Endothelial cell (in vitro differentiated cells): ENCODE results near the gene CTNND2. TPM values are rescaled to one million over a fixed set of nuclear protein-coding genes. Genes with fewer than 3 reads are reported as not detected.

Experiments
- DNase-seq: peaks from one replicate; pipeline ENCODE4 v3.0.0; 2021; ENCODE audit warnings: low spot score
- H3K27ac Mint-ChIP-seq: one replicate; pipeline ENCODE4 v1.8.0; 2021; ENCODE audit warnings: mixed read lengths, inconsistent platforms; ENCODE audit not compliant: unreplicated experiment
- H3K27me3 Mint-ChIP-seq: one replicate; pipeline ENCODE4 v1.8.0; 2021; ENCODE audit warnings: mild to moderate bottlenecking, moderate library complexity, mixed read lengths, inconsistent platforms; ENCODE audit not compliant: unreplicated experiment
- H3K36me3 Mint-ChIP-seq: one replicate; pipeline ENCODE4 v1.8.0; 2021; ENCODE audit warnings: mild to moderate bottlenecking, low read depth, mixed read lengths, inconsistent platforms; ENCODE audit not compliant: unreplicated experiment
- H3K4me1 Mint-ChIP-seq: one replicate; pipeline ENCODE4 v1.8.0; 2021; ENCODE audit warnings: mild to moderate bottlenecking, mixed read lengths, inconsistent platforms; ENCODE audit not compliant: unreplicated experiment
- H3K4me3 Mint-ChIP-seq: one replicate; pipeline ENCODE4 v1.8.0; 2021; ENCODE audit warnings: mild to moderate bottlenecking, mixed read lengths, inconsistent platforms; ENCODE audit not compliant: unreplicated experiment
- H3K9me3 Mint-ChIP-seq: one replicate; pipeline ENCODE4 v1.8.0; 2021; ENCODE audit warnings: mixed read lengths, inconsistent platforms; ENCODE audit not compliant: unreplicated experiment
- CTCF ChIP-seq: fragments of 200-600 bp; sonication (generic); IDR thresholded peaks from one replicate; pipeline ENCODE4 v1.5.0; 2021; ENCODE audit warnings: antibody characterized with exemption; ENCODE audit not compliant: unreplicated experiment
- total RNA-seq: library from RNA; stranded (reverse); fragmentation: NEBNext Ultra II Directional; extraction: Animal tissue kit (Norgen Biotek cat#: 25700); gene quantifications from one replicate; pipeline ENCODE4 v1.2.1, GENCODE V29; 2021; ENCODE audit not compliant: unreplicated experiment

The CTNND2 gene
- total RNA-seq, 1 donor from 2014 or later, result 3.6 TPM

- H3K9me3 Mint-ChIP-seq, result no peaks in the 10 kb centered on the region
- no peak overlapping the region for H3K4me3 Mint-ChIP-seq
- no peak for DNase-seq
- H3K36me3 Mint-ChIP-seq, result no peaks in the 10 kb centered on the region
- no peaks in the 10 kb centered on the region for H3K27me3 Mint-ChIP-seq
- no peak overlapping the region for H3K27ac Mint-ChIP-seq
- TF ChIP-seq CTCF, result no peak
- no peaks in the 10 kb centered on the region for H3K4me1 Mint-ChIP-seq
Measured at GRCh38 chr5:11809407-11809806, 94.8 kb downstream of the CTNND2 start.

DNA sequence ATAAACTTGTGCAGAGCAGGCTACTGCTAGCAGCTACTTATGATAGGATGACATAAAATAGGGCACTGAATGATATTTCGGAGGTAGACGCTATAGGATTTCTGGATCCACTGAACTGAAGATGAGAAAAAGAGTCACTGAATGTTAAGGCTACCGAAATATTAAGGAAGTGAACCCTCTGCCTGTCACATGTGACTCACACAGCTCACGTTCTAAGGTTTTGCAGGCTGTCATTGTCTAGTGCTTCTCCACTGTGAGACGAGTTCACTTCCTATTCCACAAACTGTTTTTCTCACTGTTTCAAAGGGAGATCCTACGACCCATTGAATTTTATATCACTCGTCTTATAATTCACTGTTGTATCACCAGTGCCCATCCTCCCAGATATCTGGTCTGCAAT, 100.8 kb downstream of the CTNND2 start:
- no peak for TF ChIP-seq CTCF
- no peaks in the 10 kb centered on the region for H3K36me3 Mint-ChIP-seq

DNA sequence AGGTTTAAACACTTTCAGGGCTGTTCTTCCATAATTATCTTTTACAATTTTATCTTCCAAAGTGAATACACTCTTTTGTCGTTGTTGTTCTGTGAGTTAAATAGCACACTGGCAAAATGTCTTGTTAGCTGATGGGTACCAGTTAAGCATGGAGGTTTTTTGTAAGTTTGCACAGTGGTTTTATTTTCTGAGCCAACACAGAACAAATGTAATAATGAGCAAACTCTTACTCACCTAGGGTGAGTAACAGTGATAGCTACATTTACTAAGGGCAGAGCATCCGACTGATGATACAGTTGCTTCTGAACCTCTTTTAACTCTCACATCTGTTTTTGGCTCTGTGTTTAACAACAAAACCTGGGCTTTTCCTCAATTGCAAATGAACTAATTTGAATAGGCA, 103.2 kb downstream of the CTNND2 start:
- Mint-ChIP-seq H3K27ac (no peak overlapping the region), H3K4me1 (no peaks in the 10 kb centered on the region), H3K27me3 (no peaks in the 10 kb centered on the region), H3K4me3 (no peak overlapping the region), H3K36me3 (no peaks in the 10 kb centered on the region), H3K9me3 (no peaks in the 10 kb centered on the region)
- no peak for DNase-seq
- no peak for TF ChIP-seq CTCF

More for the DNA sequence above, 100.8 kb downstream of the CTNND2 start:
- no peaks in the 10 kb centered on the region for H3K9me3 Mint-ChIP-seq
- no peak for DNase-seq
- H3K4me1 Mint-ChIP-seq, result no peaks in the 10 kb centered on the region
- H3K27me3 Mint-ChIP-seq, result no peaks in the 10 kb centered on the region
- H3K27ac Mint-ChIP-seq, result no peak overlapping the region
- no peak overlapping the region for H3K4me3 Mint-ChIP-seq

DNA sequence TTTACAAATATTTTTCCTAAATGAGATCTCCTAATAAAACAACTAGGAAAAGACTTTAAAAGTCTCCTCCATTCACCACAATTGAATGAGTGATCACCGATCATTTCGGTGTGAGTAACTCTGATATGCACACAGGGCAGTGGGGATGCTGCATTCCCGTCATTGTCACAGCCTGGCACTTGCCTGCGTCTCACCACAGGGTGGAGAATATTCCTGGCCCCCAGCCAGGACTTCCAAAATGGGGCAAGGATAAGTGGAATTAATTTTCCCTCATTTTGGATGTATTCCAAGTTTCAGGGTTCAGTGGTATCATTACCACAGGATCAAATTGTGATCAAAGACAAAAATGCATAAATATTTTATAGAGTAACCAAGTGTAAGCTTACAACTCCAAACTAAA, 107.1 kb downstream of the CTNND2 start:
- Mint-ChIP-seq H3K4me3 (no peak overlapping the region), H3K27me3 (no peaks in the 10 kb centered on the region), H3K36me3 (no peaks in the 10 kb centered on the region), H3K4me1 (peaks cover 4% of the 10 kb centered on the region), H3K27ac (no peak overlapping the region), H3K9me3 (no peaks in the 10 kb centered on the region)
- DNase-seq, result no peak
- no peak for TF ChIP-seq CTCF

DNA sequence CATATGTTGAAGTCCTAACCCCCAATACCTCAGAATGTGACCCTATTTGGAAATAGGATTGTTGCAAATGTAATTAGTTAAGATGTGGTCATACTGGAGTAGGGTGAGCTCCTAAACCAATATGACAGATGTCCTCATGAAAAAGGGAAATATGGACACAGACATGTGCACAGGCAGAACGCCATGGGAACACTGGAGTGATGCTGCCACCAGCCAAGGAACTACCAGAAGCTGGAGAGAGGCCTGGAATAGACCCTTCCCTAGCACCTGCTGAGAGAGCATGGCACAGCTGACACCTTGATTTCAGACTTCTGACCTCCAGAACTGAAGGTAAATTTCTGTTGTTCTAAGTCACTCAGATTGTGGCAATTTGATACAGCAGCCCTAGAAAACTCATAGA, 110.8 kb downstream of the CTNND2 start:
- H3K9me3 Mint-ChIP-seq, result no peaks in the 10 kb centered on the region
- TF ChIP-seq CTCF, result no peak
- no peak overlapping the region for H3K4me3 Mint-ChIP-seq
- H3K27me3 Mint-ChIP-seq, result no peaks in the 10 kb centered on the region
- no peak overlapping the region for H3K27ac Mint-ChIP-seq
- peaks cover 4% of the 10 kb centered on the region for H3K4me1 Mint-ChIP-seq
- H3K36me3 Mint-ChIP-seq, result no peaks in the 10 kb centered on the region
- no peak for DNase-seq
